GM12878 (cell line): ENCODE measurements around the gene PPFIBP1.

Experiments
- ATF7 ChIP-seq: fragments of 450-650 bp; IDR thresholded peaks from 2 replicates; pipeline ENCODE4 v1.6.1; 2016; ENCODE audit warnings: low read depth, mild to moderate bottlenecking
- EP300 ChIP-seq, 2 experiments: fragments of 150-350 bp in 1 of 2; IDR thresholded peaks; 2 replicates each; pipeline ENCODE4 v1.6.1; 2011 to 2012; ENCODE audit warnings: low read depth in 2 of 2, low read length in 2 of 2, borderline replicate concordance in 1 of 2, improper control_type of control experiment in 1 of 2, inconsistent platforms in 1 of 2; ENCODE audit not compliant: control insufficient read depth in 1 of 2
- EZH2 ChIP-seq: IDR thresholded peaks from 2 replicates; pipeline ENCODE4 v1.6.1; 2012; ENCODE audit warnings: low read depth, mild to moderate bottlenecking, control low read depth, inconsistent platforms, low read length, borderline replicate concordance; ENCODE audit not compliant: control insufficient read depth
- FOS ChIP-seq: IDR thresholded peaks from 3 replicates; pipeline ENCODE4 v1.6.1; 2011; ENCODE audit warnings: borderline replicate concordance; ENCODE audit not compliant: insufficient read length; ENCODE audit errors: extremely low read depth
- KDM1A ChIP-seq: fragments of 200-600 bp; sonication (generic); IDR thresholded peaks from 2 replicates; pipeline ENCODE4 v1.6.1; 2016; ENCODE audit warnings: borderline replicate concordance
- MEF2A ChIP-seq: IDR thresholded peaks from 2 replicates; pipeline ENCODE4 v1.6.1; 2011; ENCODE audit warnings: low read depth, mild to moderate bottlenecking, low read length, moderate library complexity; ENCODE audit not compliant: insufficient read depth
- MXI1 ChIP-seq: fragments of 150-350 bp; IDR thresholded peaks from 2 replicates; pipeline ENCODE4 v1.6.1; 2011; ENCODE audit warnings: low read depth, mild to moderate bottlenecking, inconsistent platforms, low read length, improper control_type of control experiment
- POLR2A ChIP-seq: IDR thresholded peaks from 2 replicates; pipeline ENCODE4 v1.6.1; 2011; ENCODE audit warnings: low read depth, mild to moderate bottlenecking, low read length
- RAD21 ChIP-seq: IDR thresholded peaks from 2 replicates; pipeline ENCODE4 v1.6.1; 2011; ENCODE audit warnings: mild to moderate bottlenecking, low read depth, low read length, moderate library complexity; ENCODE audit not compliant: insufficient read depth
- SPI1 ChIP-seq: IDR thresholded peaks from 2 replicates; pipeline ENCODE4 v1.6.1; 2011; ENCODE audit warnings: low read depth, mild to moderate bottlenecking, low read length, moderate library complexity, borderline replicate concordance; ENCODE audit not compliant: insufficient read depth
- STAT1 ChIP-seq: fragments of 450-650 bp; conservative IDR thresholded peaks from 2 replicates; pipeline ENCODE4 v1.6.1; 2014; ENCODE audit warnings: antibody characterized with exemption, mild to moderate bottlenecking
- TARDBP ChIP-seq: IDR thresholded peaks from 2 replicates; pipeline ENCODE4 v1.6.1; 2016; ENCODE audit warnings: borderline replicate concordance
- TF ChIP-seq, protein P1 (sequence below), 3 experiments: IDR thresholded peaks in 2 of 3; conservative IDR thresholded peaks in 1 of 3; 2 replicates each; pipeline ENCODE4 v1.5.1; 2011; ENCODE audit warnings: low read depth in 3 of 3, low read length in 3 of 3, mild to moderate bottlenecking in 3 of 3, control low read depth in 2 of 3, moderate library complexity in 2 of 3, inconsistent platforms in 1 of 3, mixed read lengths in 1 of 3; ENCODE audit not compliant: control insufficient read depth in 2 of 3, insufficient read depth in 1 of 3; ENCODE audit errors: extremely low read depth in 1 of 3

DNA sequence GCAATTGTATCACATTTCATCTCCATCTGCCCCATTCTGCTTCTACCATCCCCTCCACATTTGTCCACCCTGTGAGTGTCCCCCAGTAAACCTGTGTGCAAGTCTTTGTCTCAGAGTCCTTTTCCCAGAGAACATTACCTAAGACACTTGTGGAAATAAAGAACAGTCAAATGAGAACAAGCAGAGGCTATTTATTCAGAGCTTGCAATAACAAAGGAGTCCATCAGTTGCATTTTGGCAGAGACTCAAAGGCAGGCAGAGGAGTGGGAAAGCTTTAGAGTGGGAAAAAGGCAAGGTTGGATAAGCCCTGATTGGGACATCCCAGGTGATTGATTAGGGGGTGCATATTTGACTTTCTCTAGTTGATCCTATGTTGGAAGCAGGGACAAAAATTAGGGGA is 18.2 kb upstream of the PPFIBP1 start:
- TF ChIP-seq POLR2A = no peak
- TF ChIP-seq EZH2 = no peak
- no peak for TF ChIP-seq KDM1A
- TF ChIP-seq EP300 (IDR thresholded peaks at IDR 0.05; ENCODE audit: borderline replicate concordance in 1 of 2, control insufficient read depth in 1 of 2, low read depth in 2 of 2, low read length in 2 of 2) = no peak
- TF ChIP-seq TARDBP = no peak
- TF ChIP-seq, protein P1, sequence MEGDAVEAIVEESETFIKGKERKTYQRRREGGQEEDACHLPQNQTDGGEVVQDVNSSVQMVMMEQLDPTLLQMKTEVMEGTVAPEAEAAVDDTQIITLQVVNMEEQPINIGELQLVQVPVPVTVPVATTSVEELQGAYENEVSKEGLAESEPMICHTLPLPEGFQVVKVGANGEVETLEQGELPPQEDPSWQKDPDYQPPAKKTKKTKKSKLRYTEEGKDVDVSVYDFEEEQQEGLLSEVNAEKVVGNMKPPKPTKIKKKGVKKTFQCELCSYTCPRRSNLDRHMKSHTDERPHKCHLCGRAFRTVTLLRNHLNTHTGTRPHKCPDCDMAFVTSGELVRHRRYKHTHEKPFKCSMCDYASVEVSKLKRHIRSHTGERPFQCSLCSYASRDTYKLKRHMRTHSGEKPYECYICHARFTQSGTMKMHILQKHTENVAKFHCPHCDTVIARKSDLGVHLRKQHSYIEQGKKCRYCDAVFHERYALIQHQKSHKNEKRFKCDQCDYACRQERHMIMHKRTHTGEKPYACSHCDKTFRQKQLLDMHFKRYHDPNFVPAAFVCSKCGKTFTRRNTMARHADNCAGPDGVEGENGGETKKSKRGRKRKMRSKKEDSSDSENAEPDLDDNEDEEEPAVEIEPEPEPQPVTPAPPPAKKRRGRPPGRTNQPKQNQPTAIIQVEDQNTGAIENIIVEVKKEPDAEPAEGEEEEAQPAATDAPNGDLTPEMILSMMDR (IDR thresholded peaks at IDR 0.05 in 2 of 3, conservative IDR thresholded peaks at IDR 0.05 in 1 of 3; ENCODE audit: control insufficient read depth in 2 of 3, extremely low read depth in 1 of 3, insufficient read depth in 1 of 3, low read depth in 3 of 3, low read length in 3 of 3) = no peak
- TF ChIP-seq ATF7 = no peak
- no peak for TF ChIP-seq STAT1
- TF ChIP-seq MEF2A = no peak
- TF ChIP-seq MXI1 = no peak
- TF ChIP-seq FOS = no peak
- TF ChIP-seq RAD21 = no peak
- no peak for TF ChIP-seq SPI1
